Neural cell (in vitro differentiated cells): Measurements from ENCODE around the gene DCX. TPM values are rescaled to one million over a fixed set of nuclear protein-coding genes. Genes with fewer than 3 reads are reported as not detected.

ENCODE experiments used
- H2AFZ ChIP-seq: fragments of 200-600, 300-800 bp; sonication (generic), shearing (Covaris generic); 2 replicates; pipeline ENCODE4 v1.6.0; 2014; ENCODE audit warnings: low read depth, mild to moderate bottlenecking, antibody characterized with exemption, low read length, moderate library complexity
- H3F3A ChIP-seq: fragments of 200-600 bp; shearing (Covaris generic); 2 replicates; pipeline ENCODE4 v1.6.1; 2016; ENCODE audit warnings: mild to moderate bottlenecking, moderate library complexity, mixed read lengths, antibody characterized with exemption, low read length; ENCODE audit not compliant: insufficient read depth, poor library complexity, severe bottlenecking
- H3K27ac ChIP-seq: fragments of 200-600, 300-800 bp; sonication (generic), shearing (Covaris generic); 2 replicates; pipeline ENCODE4 v1.5.1; 2014; ENCODE audit warnings: mild to moderate bottlenecking, low read length, moderate library complexity
- H3K27me3 ChIP-seq: fragments of 300-800, 200-600 bp; sonication (generic), shearing (Covaris generic); 2 replicates; pipeline ENCODE4 v1.6.0; 2014; ENCODE audit warnings: mild to moderate bottlenecking, low read depth, low read length, moderate library complexity; ENCODE audit not compliant: insufficient read depth
- H3K36me3 ChIP-seq: fragments of 300-800, 200-600 bp; sonication (generic), shearing (Covaris generic); 2 replicates; pipeline ENCODE4 v1.5.1; 2014; ENCODE audit warnings: mild to moderate bottlenecking, antibody characterized with exemption, low read length, moderate library complexity; ENCODE audit not compliant: insufficient read depth
- H3K4me2 ChIP-seq: fragments of 300-800, 200-600 bp; sonication (generic), shearing (Covaris generic); 2 replicates; pipeline ENCODE4 v1.6.0; 2014; ENCODE audit warnings: mild to moderate bottlenecking, low read length
- H3K4me3 ChIP-seq: fragments of 300-800, 200-600 bp; sonication (generic), shearing (Covaris generic); 2 replicates; pipeline ENCODE4 v1.5.1; 2014; ENCODE audit warnings: mild to moderate bottlenecking, low read length, moderate library complexity
- H3K79me2 ChIP-seq: fragments of 200-600 bp; shearing (Covaris generic); replicated peaks from 2 replicates; pipeline ENCODE4 v1.6.0; 2014; ENCODE audit warnings: mild to moderate bottlenecking, low read length, moderate library complexity; ENCODE audit not compliant: insufficient read depth
- H3K9ac ChIP-seq: fragments of 300-800, 200-600 bp; sonication (generic), shearing (Covaris generic); 2 replicates; pipeline ENCODE4 v1.6.1; 2016; ENCODE audit warnings: mild to moderate bottlenecking, low read length, mixed read lengths
- H3K9me2 ChIP-seq: fragments of 200-600 bp; shearing (Covaris generic); 2 replicates; pipeline ENCODE4 v1.6.1; 2016; ENCODE audit warnings: mild to moderate bottlenecking, low read length, mixed read lengths; ENCODE audit not compliant: insufficient read depth
- H3K9me3 ChIP-seq: fragments of 200-600, 300-800 bp; sonication (generic), shearing (Covaris generic); 2 replicates; pipeline ENCODE4 v1.6.1; 2016; ENCODE audit warnings: mild to moderate bottlenecking, mixed run types, low read length, moderate library complexity, mixed read lengths
- H4K20me1 ChIP-seq: fragments of 200-600 bp; shearing (Covaris generic); 2 replicates; pipeline ENCODE4 v1.6.1; 2016; ENCODE audit warnings: mild to moderate bottlenecking, mixed run types; ENCODE audit not compliant: insufficient read depth
- CTCF ChIP-seq: fragments of 450-650 bp; IDR thresholded peaks from 2 replicates; pipeline ENCODE4 v1.5.1; 2014; ENCODE audit warnings: antibody characterized with exemption, mild to moderate bottlenecking, moderate library complexity; ENCODE audit not compliant: poor library complexity, severe bottlenecking
- EP300 ChIP-seq: fragments of 450-650 bp; conservative IDR thresholded peaks from 2 replicates; pipeline ENCODE4 v1.6.1; 2014; ENCODE audit warnings: antibody characterized with exemption, mild to moderate bottlenecking, moderate library complexity; ENCODE audit not compliant: poor library complexity, severe bottlenecking
- EZH2 ChIP-seq: fragments of 200-600, 300-800 bp; shearing (Covaris generic), sonication (generic); IDR thresholded peaks from 2 replicates; pipeline ENCODE4 v1.6.1; 2014; ENCODE audit warnings: antibody characterized with exemption, low read length, borderline replicate concordance, mild to moderate bottlenecking; ENCODE audit not compliant: insufficient read depth, poor library complexity, severe bottlenecking
- MXI1 ChIP-seq: fragments of 450-650 bp; conservative IDR thresholded peaks from 2 replicates; pipeline ENCODE4 v1.6.1; 2014; ENCODE audit warnings: antibody characterized with exemption, mild to moderate bottlenecking; ENCODE audit not compliant: poor library complexity, severe bottlenecking
- POLR2AphosphoS5 ChIP-seq: IDR thresholded peaks from 2 replicates; pipeline ENCODE4 v1.6.1; 2012
- RAD21 ChIP-seq: fragments of 450-650 bp; conservative IDR thresholded peaks from 2 replicates; pipeline ENCODE4 v1.6.1; 2014; ENCODE audit warnings: antibody characterized with exemption, mild to moderate bottlenecking, moderate library complexity
- REST ChIP-seq: IDR thresholded peaks from 2 replicates; pipeline ENCODE4 v1.6.1; 2012; ENCODE audit warnings: borderline replicate concordance
- SMC3 ChIP-seq: fragments of 450-650 bp; conservative IDR thresholded peaks from 2 replicates; pipeline ENCODE4 v1.6.1; 2014; ENCODE audit warnings: antibody characterized with exemption, mild to moderate bottlenecking, moderate library complexity; ENCODE audit not compliant: poor library complexity
- TAF1 ChIP-seq: IDR thresholded peaks from 2 replicates; pipeline ENCODE4 v1.6.1; 2012; ENCODE audit warnings: low read depth
- polyA plus RNA-seq: library from polyadenylated mRNA; depleted of rRNA; stranded (reverse); fragments of >200 nt; gene quantifications from 2 replicates; pipeline ENCODE4 v1.2.3, GENCODE V29; 2014

Gene DCX
- polyA plus RNA-seq, 1 donor from 2014 or later: 180 TPM

- no peak overlapping the region for H2AFZ ChIP-seq
- no peak overlapping the region for H3K27ac ChIP-seq
- H3K36me3 ChIP-seq: no peaks in the 10 kb centered on the region
- no peaks in the 10 kb centered on the region for H4K20me1 ChIP-seq
- TF ChIP-seq MXI1 (no peak), EP300 (no peak), REST (no peak), RAD21 (no peak), SMC3 (no peak), POLR2AphosphoS5 (no peak), TAF1 (no peak), EZH2 (no peak), CTCF (no peak)
- no peaks in the 10 kb centered on the region for H3K9me2 ChIP-seq
- no peaks in the 10 kb centered on the region for H3K27me3 ChIP-seq
- no peaks in the 10 kb centered on the region for H3F3A ChIP-seq
- H3K4me2 ChIP-seq: no peak overlapping the region
- H3K4me3 ChIP-seq: no peak overlapping the region
- H3K79me2 ChIP-seq: peaks cover 15% of the 10 kb centered on the region
- H3K9me3 ChIP-seq: no peaks in the 10 kb centered on the region
- no peak overlapping the region for H3K9ac ChIP-seq
These were observed 74.8 kb downstream of the DCX start for GRCh38 chrX:111337067-111337637.

- Histone ChIP-seq H3K9ac (no peak overlapping the region), H3K4me2 (no peak overlapping the region), H2AFZ (no peak overlapping the region), H4K20me1 (no peaks in the 10 kb centered on the region), H3F3A (no peaks in the 10 kb centered on the region), H3K27me3 (no peaks in the 10 kb centered on the region), H3K27ac (no peak overlapping the region), H3K36me3 (no peaks in the 10 kb centered on the region), H3K4me3 (no peak overlapping the region), H3K79me2 (peaks cover 15% of the 10 kb centered on the region), H3K9me3 (no peaks in the 10 kb centered on the region), H3K9me2 (no peaks in the 10 kb centered on the region)
- TF ChIP-seq REST (no peak), RAD21 (no peak), EP300 (no peak)
These were observed 75.9 kb downstream of the DCX start for GRCh38 chrX:111336141-111336540.
